Stimulated activated CD8-positive, alpha-beta memory T cell treated with anti-CD3 and anti-CD28 coated beads, Interleukin-12 subunit alpha, Interleukin-12 subunit beta, amount 100 ng/mL, for 24 hours (primary cell): ENCODE results near the gene KLHL30.

ENCODE experiments used
- DNase-seq: peaks from one replicate; pipeline ENCODE4 v3.0.0-alpha.2; 2020; ENCODE audit errors: extremely low read depth

The KLHL30 gene, protein sequence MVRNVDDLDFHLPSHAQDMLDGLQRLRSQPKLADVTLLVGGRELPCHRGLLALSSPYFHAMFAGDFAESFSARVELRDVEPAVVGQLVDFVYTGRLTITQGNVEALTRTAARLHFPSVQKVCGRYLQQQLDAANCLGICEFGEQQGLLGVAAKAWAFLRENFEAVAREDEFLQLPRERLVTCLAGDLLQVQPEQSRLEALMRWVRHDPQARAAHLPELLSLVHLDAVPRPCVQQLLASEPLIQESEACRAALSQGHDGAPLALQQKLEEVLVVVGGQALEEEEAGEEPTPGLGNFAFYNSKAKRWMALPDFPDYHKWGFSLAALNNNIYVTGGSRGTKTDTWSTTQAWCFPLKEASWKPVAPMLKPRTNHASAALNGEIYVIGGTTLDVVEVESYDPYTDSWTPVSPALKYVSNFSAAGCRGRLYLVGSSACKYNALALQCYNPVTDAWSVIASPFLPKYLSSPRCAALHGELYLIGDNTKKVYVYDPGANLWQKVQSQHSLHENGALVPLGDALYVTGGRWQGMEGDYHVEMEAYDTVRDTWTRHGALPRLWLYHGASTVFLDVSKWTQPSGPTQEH

DNA sequence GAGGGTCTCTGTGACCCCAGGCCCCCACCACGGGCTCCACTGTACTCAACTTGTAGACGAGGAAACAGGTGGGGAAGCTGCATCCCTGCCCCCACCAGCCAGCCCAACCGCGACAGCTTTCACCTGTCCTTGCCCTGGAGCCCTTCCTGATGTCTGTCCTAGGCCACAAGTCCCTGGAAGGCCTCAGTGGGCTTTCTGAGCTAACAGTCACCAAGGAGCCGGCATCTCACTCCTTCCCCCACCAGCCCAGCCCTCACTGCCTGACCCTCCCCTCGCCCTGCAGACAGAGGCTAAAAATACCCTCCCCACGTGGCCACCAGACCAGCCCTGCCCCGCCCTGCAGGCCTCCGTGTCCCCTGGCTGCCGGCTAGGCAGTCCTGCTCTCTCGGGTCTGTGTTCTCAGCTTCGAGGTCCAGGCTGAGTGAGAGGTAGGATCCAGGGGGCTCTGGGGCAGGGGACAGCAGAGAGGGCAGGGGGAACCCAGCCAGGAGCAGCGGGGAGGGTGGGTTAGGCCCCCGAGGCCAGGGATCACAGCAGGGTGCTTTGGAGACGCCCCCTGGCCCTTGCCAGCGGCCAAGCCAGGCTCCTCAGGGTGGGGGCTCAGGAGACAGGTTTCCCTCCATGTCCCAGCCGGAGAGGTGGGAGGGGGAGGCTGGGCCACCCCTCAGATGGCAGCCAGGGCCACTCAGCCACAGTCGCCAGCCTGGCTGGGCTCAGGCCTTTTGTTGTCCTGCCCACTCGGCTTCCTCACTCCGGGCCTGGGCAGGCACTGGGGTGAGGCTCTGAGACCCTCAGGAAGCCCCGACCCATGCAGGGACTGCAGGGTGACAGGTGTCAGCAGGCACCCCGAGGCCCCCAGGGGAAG is at the start of gene KLHL30:
KLHL30 (plus strand) TSS at position 338 of the 865 bp plus-strand sequence. CDS start 2,087 bp downstream, outside the sequence.
- no peak for DNase-seq

DNA sequence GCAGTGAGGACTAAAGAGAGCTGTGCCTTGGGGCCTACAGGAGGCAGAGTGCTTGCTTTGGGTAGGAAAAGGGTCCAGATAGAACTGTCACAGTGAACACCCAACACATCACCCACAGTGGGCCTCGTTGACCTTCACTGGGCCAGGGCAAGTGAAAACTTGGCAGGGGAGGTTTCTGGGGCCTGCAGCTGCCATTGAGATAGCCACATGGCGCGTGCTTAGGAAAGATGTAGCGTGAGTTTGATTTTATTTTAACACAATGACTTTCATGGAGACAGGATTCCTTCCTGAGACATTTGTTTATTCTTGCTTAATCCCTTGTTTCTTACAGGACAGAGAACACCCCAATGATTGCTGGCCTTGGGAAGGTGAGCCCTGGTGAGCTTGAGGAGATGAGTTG is 47.6 kb upstream of the KLHL30 start:
- no peak for DNase-seq

DNA sequence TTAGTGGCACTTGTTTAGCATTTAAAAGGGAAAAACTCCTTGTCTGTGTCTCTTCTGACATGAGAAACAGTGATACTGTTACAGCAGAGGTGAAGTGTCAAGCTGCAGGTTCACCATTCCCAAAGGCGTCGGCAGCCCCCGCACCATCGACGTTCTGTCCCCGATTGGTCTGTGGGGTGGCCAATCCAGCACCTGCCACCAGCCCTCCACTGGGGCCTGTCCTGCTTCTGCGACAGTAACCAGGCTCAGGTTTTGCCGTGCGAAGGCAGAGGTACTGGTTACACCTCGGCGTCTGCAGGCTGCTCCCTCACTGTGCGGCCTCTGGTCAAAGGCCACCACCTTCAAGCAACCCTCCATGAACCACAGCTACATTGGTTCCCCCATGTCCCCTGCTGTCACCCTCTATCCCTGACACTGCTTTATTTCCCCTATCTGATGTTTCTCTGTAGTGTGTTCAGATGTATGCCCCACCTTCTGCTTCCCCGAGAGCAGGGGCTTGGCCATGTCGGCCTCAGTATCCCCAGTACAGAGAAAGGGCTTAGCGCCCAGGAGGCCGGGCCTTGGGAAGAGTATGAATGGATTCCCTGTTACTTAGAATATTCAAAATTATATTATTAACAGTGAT is 46.9 kb upstream of the KLHL30 start:
- no peak for DNase-seq

DNA sequence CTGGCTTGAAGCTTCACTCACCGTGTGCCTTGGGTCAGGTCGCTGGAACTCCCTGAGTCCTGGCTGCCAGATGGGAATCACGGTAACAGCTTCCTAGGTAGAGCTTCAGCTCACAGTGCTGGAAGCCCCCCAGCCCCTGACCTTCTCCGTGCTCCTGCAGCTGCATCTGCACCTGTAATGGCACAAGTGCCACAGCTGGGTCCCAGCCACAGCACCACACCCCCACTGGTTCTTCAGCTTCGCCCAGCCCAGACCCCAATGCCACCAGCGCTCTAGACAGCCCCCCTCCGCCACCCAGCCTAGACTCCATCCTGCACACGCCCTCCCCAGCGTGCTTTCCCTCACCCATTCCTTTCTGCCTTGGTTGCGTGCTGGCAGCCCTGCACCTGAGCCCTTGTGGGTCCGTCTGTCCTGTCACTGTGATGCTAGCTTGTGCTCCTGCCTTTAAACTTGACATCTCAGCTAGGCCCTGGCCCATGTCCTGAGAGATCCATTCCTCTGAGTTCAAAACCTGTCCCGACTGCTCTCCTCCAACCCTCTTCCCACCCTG is 45.9 kb upstream of the KLHL30 start:
- DNase-seq, result no peak

DNA sequence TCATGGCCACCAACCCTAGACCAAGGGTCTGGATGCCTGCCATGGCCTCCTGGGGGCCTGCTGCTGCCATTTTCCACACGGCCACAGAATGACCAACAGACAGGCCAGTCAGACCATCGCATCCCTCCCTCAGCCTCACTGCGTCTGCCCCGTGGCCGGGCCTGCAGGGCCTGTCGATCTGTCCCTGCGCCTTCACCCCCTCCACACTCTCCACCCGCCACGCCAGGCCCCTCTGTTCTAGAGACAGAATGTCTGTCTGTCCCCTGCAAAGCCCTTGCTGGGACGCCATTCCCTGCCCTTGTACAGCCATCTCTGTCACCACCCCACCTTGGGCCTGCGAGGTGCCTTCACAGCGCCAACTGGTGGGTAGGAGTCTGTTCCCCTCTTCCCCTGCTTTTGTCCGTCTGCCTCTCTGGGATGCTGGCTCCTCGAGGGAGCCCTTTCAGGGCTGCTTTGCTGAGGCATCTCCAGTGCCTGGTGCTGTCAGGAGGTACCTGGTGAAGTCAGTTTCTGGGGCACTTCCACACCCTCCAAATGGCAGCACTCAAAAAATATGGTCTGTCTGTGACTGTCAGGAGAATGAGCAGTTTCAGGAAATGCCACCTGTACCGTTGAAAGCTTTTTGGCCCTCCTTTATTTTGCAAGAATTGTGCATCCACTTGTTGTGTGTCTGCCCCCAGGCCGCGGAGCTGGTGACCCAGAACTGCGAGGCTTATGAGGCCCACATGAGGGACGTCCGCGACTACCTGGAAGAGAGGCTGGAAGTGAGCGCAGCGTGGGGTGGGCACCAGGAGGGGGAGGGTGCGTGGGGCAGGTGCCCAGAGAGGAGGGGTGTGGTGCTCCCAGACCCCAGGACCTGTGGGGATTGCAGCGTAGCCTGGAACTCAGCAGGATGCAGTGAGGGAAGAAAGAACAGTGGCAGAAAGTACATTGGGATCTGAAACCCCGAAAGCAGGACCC is 45.0 kb upstream of the KLHL30 start:
- no peak for DNase-seq

DNA sequence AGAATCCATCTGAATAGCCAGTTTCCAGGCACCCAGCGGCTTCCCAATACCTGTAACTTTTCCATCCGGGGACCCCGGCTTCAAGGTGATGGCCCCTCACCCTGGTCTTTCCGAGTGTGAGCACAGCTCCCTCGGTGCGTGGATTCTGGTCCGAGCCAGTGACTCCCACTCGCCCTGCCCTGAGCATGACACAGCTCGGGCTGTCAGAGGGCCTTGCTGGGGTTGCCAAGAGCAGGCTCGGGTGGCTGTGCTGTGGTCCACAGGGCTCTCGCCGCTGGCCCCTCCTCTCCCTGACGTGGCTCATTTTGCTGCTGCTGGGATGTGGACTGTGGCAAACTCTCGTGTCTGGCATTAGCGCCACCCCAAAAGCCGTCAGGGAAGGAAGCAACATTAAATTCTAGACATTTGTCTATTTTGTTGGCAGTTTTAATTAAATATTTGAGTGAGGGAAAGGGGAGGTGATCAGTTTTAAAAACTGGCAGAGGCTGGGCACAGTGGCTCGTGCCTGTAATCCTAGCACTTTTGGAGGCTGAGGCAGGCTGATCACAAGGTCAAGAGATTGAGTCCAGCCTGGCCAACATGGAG is 43.9 kb upstream of the KLHL30 start:
- DNase-seq, result no peak

DNA sequence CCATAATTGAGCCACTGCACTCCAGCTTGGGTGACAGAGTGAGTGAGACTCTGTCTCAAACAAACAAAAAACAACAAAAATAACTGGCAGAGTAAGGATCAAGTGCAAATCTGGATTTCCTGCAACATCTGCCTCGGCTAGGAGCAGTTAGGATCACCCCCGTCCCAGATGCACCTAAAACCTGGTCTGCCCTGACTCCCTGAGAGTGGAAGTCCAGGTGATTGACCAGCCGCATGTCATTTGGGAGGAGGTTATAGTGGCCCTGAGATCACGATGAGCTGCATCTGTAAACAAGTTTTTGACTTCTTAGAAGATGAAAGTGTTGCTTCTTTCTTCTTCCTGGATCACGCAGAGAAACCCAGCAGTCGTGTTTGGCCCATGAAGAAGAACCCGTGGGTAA is 43.3 kb upstream of the KLHL30 start:
- DNase-seq, result no peak

DNA sequence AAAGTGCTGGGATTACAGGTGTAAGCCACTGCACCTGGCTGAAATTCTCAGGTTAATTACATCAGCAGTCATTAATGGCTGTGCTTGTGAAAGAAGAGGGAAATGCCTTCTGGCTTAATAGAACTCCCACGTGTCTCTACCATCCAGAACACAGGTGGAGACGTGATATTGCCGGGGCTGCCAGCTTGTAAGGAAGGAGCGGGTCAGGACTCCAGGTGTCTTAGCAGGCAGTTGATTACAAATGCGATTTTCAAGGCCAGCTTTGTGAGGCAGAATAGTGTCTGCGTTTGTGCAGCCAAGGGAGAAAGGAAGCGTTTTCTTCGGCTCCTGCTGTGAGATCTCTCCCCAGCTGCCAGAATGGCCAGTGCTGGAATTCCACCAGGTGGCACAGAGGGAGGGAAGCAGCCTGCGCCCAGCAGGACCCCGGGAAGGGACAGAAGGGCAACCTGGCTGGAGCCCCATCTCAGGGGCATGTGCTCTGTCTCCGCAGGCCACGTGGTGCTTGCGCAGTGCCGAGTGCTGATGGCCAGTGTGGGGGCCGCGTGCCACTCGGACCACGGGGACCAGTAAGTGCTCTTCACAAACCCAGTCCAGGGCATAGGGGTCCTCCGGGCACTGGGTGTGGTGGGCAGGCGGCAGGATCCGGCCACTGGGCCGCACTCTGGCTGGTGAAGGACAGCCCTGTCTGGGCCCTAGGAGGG is 42.0 kb upstream of the KLHL30 start:
- DNase-seq, result no peak

DNA sequence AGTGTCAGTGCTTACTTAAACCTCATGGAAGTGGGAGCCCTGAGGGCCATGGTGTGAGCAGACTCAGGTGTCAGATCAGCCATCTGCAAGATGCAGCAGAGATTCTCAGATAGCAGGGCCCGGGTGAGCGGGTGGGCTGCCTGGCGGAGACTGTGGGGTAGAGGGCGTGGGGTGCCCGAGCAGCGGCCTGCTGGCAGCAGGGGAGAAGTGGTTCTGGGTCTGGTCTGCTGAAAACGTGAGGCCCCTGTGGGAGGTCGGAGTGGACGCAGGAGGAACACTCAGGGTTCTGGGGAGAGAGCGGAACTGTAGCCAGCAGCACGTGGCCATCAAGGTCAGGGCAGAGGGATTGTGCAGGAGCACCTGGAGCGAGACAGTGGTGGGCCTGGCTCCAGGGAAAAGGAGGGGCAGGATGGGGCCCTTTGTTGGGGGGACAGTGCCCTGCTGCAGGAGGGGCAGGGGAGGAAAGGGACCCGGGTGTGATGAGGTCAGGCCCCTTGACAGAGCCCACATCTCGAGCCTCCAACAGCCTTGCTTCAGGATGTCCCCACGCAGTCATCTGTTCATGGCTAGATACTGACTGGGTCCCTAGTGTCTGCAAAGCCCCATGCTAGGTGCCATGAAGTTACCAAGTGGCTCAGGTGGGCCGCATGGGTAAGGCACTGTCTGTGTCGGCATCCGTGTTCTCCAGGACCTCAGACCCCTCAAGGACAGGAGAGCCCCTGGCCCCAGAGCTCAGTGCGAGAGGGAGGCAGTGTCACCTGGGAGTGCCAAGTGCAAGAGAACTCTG is 41.1 kb upstream of the KLHL30 start:
- DNase-seq, result no peak

DNA sequence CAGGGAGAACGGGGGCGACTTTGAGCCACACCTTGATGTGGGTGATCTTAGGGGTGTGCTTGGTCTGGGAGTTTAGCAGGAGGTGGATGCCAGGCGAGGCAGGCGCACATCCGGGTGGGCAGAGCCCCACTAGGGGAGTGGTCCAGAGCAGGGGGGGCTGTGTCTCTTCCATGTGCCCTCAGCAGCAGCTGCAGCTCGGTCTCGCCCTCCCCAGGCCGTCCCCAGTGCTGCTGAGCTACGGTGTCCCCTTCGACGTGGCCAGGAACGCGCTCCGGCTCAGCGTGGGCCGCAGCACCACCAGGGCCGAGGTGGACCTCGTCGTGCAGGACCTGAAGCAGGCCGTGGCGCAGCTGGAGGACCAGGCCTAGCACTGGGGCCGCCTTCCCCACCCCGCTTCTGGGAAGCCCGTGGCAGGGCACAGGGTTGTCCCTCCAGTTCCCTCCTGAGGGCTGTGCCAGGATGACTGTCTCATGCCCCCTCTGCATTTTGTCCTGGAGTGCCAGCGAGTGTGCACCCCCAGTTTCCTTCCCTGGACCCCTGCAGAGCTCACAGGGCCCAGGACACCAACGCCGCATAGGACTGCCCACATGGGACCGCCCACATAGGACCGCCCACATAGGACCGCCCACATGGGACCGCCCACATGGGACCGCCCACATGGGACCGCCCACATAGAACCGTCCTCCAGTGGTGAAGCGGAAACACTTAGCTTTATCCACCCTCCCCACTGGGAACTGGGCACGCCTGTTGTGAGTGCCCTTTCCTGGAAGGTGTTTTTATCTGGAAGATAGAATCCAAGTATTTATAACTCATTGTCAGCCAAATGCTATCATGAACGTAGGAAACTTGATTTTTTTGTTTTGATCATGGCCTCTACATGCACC is 40.2 kb upstream of the KLHL30 start:
- DNase-seq, result no peak

DNA sequence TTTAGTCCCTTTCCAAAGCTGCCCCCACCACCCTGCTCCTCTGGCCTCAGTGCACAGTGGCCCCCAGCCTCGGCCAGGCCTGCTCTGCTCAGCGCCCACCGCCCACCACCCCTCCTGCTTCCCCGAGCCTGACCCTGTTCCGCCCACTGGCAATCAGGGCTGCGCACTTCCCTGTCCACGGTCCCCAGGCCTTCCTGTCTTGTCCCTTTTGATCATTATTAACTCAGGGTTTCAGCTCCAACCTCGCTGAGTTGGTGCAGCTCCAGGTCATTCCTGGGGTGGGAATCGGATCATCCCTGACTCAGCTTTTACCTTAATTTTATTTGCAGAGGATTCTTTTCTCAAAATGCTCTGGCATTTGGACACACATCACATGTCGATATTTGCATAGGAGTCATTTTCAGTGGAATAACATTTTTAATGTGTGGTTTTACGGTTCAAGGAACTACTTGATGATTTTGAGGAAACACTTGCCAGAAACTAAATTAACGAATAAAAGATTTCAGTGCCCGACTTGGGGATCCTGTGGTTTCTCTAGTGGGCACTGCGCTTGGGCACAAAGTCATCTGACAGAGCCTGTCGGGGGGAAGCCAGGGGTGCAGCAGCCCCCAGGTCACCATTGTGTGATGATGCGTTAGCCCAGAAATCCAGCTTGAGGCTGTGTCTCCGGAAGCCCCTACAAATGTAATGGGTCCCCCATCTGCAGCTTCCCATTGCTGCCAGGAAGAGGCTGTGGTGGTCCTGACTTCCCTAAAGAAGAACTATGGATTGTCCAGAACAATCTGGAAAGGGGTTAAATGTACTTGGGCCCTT is 39.4 kb upstream of the KLHL30 start:
- no peak for DNase-seq

DNA sequence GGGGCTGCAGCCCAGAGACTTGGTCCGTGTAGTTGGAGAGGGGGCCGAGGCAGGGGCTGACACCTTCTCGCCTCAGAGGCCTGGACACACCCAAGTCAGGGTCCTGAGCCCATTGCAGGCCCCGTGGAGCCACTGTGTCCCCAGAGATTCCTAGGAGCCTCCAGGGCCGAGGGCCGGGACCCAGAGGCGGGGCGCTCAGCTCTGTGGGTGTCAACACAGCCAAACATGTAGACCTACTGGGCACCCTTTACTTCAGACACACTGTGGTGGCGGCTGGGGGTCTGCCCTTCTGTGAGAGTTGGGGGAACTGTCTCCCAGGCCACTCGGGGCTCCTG is 38.8 kb upstream of the KLHL30 start:
- no peak for DNase-seq

DNA sequence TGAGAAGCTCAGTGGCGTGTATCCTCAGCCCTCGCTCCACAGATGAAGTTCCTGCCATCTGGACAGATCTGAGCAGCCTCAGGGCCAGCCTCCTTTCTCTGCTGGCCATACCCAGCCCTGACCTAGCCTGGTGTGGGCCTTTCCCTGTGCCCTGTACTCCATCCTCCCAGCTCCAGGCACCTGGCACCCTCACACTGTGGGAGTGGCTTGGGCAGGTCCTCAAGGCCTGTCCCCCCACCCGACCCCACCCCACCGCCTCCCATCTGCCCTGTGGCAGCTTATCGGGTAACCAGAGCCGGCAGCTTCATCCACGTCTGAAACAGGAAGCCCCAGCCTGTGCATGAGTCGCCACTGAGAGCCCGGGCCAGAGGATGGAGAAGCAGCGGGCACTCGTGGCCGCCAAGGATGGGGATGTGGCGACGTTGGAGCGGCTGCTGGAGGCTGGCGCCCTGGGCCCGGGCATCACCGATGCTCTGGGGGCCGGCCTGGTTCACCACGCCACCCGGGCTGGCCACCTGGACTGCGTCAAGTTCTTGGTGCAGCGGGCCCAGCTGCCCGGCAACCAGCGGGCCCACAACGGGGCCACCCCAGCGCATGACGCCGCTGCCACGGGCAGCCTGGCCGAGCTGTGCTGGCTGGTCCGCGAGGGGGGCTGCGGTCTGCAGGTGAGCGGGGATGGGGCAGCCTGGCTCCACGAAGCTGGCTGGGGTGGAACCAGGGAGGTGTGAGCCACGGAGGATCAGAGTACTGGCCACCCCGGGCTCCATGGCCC is 38.2 kb upstream of the KLHL30 start, which contains the start of gene ESPNL:
ESPNL (plus strand) TSS at position 292 of the 772 bp plus-strand sequence; CDS start at position 372, 80 bp downstream.
- DNase-seq, result no peak

DNA sequence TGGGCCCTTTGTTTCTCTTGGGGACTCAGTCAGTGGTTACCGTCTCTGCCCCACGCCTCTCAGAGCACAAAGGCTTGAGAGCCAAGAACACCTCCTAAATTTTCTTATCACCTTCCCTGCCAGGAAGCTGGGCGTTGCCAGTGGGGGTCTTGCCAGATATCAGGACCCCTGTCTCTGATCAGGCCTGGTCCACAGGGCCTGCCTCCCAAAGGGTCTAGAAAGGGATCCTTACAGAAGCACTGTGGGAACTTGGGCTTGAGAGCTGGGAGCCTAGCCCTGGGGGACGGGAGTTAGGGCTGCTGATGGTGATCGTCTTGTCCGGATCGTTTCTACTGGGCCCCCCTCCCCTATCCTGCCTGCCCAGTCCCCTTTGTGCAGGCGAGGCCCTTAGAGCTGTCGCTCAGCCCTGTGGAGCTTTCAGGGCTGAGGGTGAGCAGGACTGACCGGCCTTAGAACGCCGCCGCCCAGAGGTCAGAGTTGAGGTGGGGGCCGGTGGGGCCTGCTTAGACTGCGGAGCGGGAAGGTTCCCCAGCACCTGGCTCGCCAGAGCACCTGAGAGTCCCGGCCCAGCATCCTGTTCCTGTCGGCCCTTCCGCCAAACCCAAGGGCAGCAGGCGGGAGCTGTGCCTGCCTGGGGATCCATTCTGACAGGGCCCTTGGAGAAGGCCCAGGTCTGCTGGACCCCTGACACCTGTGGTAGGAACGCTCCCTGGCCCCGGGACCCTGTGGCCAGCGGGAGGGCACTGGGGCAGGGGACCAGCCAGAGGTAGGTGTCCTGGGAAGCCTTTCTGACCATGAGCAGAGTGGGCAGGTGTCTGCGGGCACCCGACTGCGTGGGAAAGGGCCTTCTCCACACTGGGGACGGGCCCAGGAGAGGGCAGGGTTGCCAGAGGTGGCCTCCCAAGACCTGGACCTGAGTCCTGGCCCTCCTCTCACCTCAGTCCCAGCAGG is 37.4 kb upstream of the KLHL30 start:
- DNase-seq, result no peak
